NCI-H2196 treated with DMSO at 0.1 percent for 48 hours (cell line): ENCODE data around the gene CCDC28B.

ENCODE experiments used
- DNase-seq: peaks from one replicate; lab custom pipeline; 2025; ENCODE audit not compliant: unreplicated experiment; lab: John Stamatoyannopoulos, UW

The CCDC28B gene

GRCh38 chr1:32192220-32192948 lies 8.0 kb upstream of the CCDC28B start:
- no peak for DNase-seq

DNA sequence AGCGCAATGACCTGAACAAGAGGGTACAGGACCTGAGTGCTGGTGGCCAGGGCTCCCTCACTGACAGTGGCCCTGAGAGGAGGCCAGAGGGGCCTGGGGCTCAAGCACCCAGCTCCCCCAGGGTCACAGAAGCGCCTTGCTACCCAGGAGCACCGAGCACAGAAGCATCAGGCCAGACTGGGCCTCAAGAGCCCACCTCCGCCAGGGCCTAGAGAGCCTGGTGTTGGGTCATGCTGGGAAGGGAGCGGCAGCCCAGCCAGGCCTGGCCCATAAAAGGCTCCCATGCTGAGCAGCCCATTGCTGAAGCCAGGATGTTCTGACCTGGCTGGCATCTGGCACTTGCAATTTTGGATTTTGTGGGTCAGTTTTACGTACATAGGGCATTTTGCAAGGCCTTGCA lies 5.4 kb upstream of the CCDC28B start:
- no peak for DNase-seq

DNA sequence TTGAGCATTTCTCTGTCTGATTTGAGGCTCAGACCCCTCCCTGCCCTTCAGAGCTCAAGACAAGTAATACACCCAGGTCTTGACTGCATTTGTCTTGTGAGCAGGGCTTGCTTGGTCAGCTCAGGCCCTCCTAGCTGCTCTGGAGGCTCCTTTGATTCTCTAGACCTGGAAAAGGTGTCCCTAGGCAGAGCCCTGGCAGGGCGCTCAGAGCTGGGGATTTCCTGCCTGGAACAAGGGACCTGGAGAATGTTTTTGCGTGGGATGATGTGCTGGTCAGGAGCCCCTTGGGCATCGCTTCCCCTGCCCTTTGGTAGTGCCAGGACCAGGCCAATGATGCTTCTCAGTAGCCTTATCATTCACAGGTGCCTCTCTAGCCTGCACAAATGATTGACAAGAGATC lies 4.9 kb upstream of the CCDC28B start:
- DNase-seq = no peak

GRCh38 chr1:32195972-32196823 lies 4.2 kb upstream of the CCDC28B start:
- no peak for DNase-seq

DNA sequence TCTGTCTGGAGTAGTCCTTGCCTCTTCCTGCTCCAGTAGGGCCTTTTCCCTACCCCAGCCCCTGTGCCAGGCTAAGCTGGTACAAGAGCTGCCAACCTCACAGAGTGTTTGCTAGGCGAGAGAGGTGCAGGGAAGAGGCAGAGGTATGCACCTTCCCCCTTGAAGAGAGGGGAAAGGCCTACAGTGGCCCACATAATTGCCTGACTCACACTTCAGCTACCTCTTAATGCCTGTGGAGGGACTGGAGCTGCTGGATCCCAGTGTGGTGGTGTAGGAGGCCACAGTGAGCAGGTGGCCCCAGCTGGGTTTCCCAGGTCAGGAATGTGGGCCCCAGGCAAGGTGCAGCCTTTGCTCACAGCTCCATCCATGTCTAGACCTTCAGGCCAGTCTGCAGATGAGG lies 3.3 kb upstream of the CCDC28B start:
- DNase-seq = no peak

- DNase-seq = no peak
These were observed 2.6 kb upstream of the CCDC28B start for GRCh38 chr1:32197837-32198236.

- DNase-seq = no peak
These were observed 2.0 kb upstream of the CCDC28B start for GRCh38 chr1:32198237-32199042.

GRCh38 chr1:32199043-32199716 lies 1.2 kb upstream of the CCDC28B start:
- DNase-seq = no peak

DNA sequence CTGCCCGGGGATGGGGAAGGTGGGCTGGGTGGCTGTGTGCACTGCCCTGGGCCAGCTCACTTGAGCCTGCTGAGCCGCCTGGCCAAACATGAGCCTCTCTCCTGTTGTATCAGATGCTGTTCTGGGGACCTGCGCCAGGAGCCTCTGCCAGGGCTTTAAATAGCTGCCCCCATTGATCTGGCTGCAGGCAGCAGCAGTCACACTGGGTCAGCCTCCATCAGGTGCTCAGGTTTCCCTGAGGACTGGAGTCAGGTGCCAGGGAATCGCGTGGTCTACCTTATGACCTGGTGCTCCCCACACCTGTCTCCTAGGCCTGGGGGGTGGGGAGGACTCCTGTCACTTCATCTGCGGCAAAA lies 700 bp upstream of the CCDC28B start:
- DNase-seq = peak; percentile 77

DNA sequence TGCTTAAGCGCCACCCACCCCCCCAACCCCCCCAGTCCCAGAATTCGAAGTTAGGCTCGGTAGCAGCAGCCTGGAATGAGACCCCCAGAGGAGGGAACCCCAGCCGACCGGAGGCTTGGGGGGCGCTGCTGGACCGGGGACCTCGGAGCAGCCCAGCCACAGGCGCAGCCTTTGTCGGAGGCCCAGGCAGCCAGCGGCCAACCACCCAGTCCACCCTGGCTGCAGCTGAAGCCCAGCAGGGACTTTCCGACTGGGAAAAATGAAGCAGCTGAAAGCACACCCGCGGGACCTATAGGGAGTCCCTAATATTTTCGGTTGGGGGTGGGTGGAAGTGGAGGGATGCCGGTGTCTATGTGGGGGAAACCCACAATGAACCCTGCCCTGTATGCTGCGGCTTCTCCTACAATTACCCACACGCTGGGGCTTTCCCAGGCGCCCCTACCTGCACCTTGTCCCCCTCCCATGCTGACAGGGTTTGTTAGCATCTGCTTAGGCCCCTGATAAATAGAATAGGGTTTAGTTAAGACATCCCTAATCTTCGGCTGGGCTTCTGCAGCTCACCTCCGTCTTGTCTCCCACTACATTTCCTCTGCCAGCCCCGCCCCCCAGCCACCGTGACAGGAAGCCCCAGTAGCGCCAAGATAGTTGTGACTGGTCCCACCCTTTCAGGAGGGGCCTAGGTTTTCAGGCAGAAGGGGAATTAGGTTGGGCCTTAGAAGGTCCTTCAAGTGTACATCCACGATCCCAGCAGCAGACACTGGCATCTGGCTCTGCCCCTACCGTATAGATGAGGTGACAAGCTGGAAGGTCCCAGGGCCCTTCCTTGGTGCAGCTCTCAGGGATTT lies 838 bp downstream of the CCDC28B start:
- DNase-seq = no peak

GRCh38 chr1:32204943-32205361 lies 4.6 kb downstream of the CCDC28B start:
- no peak for DNase-seq

- peak; percentile 88 for DNase-seq
These were observed 5.3 kb downstream of the CCDC28B start, which contains the start of gene IQCC for GRCh38 chr1:32205401-32206370. TSS of gene IQCC (plus strand) at chr1:32205671. CDS start at chr1:32205682, 11 bp downstream.

- DNase-seq = no peak
These were observed 8.1 kb downstream of the CCDC28B start for GRCh38 chr1:32208469-32208868.

DNA sequence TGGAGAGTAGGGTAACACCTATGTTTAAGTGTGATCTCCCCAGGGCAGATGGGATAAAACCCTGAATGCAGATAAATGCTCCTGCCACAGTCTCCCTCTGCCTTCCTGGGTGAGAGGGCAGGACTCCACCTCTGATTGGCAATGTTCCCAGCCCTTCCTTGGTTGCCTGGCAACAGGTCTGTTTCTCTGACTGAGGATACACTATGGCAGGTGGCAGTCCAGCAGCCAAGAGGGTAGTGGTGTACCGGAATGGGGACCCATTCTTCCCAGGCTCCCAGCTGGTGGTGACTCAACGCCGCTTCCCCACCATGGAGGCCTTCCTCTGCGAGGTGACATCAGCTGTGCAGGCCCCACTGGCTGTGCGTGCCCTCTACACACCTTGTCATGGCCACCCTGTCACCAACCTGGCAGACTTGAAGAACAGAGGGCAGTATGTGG lies 8.5 kb downstream of the CCDC28B start, which contains the start of gene DCDC2B:
TSS of gene DCDC2B (plus strand) at position 199 of the 438 bp plus-strand sequence. CDS start at position 204, 5 bp downstream.
- peak; percentile 91 for DNase-seq

- peak; percentile 66 for DNase-seq
These were observed 15.5 kb downstream of the CCDC28B start for GRCh38 chr1:32215629-32216480.

GRCh38 chr1:32216566-32216965 lies 16.2 kb downstream of the CCDC28B start:
- no peak for DNase-seq

DNA sequence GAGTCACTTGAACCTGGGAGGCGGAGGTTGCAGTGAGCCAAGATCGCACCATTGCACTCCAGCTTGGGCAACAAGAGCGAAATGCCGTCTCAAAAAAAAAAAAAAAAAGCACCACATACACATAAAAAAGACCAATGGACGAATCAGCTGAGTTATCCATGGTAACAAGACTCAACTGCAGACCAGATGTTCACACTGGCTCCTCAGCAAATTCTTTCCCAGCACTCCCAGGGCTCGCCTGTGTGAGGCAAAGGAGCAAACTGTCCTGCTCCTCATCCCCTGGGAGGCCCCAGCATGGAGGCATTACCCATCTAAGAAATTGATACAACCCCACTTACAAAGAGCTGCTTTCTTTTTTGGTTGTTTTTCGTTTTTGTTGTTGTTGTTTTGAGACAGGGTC lies 18.6 kb downstream of the CCDC28B start:
- DNase-seq = no peak
